GM23338 (cell line): ENCODE measurements around the gene RGMB. TPM values are rescaled to one million over a fixed set of nuclear protein-coding genes. Genes with fewer than 3 reads are reported as not detected.

Source experiments
- ATAC-seq: fragments of 200-7000 bp; cut with Tn5 transposase; 3 replicates; pipeline ENCODE4 v1.9.1; 2020
- DNase-seq: peaks from one replicate; pipeline ENCODE4 v3.0.0-alpha.2; 2015; ENCODE audit warnings: low spot score
- H2AFZ ChIP-seq: fragments of 200-600 bp; sonication (generic); 2 replicates; pipeline ENCODE4 v1.8.0; 2016; ENCODE audit warnings: antibody characterized with exemption, mild to moderate bottlenecking, moderate library complexity
- H3F3A ChIP-seq: fragments of 200-600 bp; sonication (generic); replicated peaks from 2 replicates; pipeline ENCODE4 v1.8.0; 2017; ENCODE audit warnings: antibody characterized with exemption, mixed run types, low read depth
- H3K27ac ChIP-seq: fragments of 200-600 bp; sonication (generic); 2 replicates; pipeline ENCODE4 v1.6.1; 2016; ENCODE audit warnings: low read depth
- H3K27me3 ChIP-seq: fragments of 200-600 bp; sonication (generic); 2 replicates; pipeline ENCODE4 v1.8.0; 2016; ENCODE audit warnings: mild to moderate bottlenecking, mixed run types, moderate library complexity; ENCODE audit not compliant: insufficient read depth
- H3K36me3 ChIP-seq: fragments of 200-600 bp; sonication (generic); 2 replicates; pipeline ENCODE4 v1.8.0; 2016; ENCODE audit warnings: mild to moderate bottlenecking; ENCODE audit not compliant: insufficient read depth
- H3K4me1 ChIP-seq: fragments of 200-600 bp; sonication (generic); 2 replicates; pipeline ENCODE4 v1.8.0; 2016; ENCODE audit warnings: mild to moderate bottlenecking, moderate library complexity; ENCODE audit not compliant: insufficient read depth
- H3K4me2 ChIP-seq: fragments of 200-600 bp; sonication (generic); 2 replicates; pipeline ENCODE4 v1.7.1; 2017; ENCODE audit warnings: mixed run types
- H3K4me3 ChIP-seq: fragments of 200-600 bp; sonication (generic); 2 replicates; pipeline ENCODE4 v1.6.1; 2016; ENCODE audit warnings: mixed run types
- H3K79me2 ChIP-seq: fragments of 200-600 bp; sonication (generic); replicated peaks from 2 replicates; pipeline ENCODE4 v1.8.0; 2017; ENCODE audit warnings: mild to moderate bottlenecking; ENCODE audit not compliant: insufficient read depth
- H3K9me2 ChIP-seq: fragments of 200-600 bp; sonication (generic); 2 replicates; pipeline ENCODE4 v1.8.0; 2017; ENCODE audit not compliant: insufficient read depth
- H4K20me1 ChIP-seq: fragments of 200-600 bp; sonication (generic); replicated peaks from 2 replicates; pipeline ENCODE4 v1.8.0; 2017; ENCODE audit warnings: mild to moderate bottlenecking; ENCODE audit not compliant: insufficient read depth
- H3K27ac Mint-ChIP-seq: 2 replicates; pipeline ENCODE4 v1.8.0; 2020; ENCODE audit warnings: inconsistent platforms, mild to moderate bottlenecking, moderate library complexity, mixed read lengths
- H3K27me3 Mint-ChIP-seq: 3 replicates; pipeline ENCODE4 v1.8.0; 2022; ENCODE audit warnings: low read depth, mild to moderate bottlenecking, moderate library complexity, mixed read lengths, inconsistent platforms; ENCODE audit not compliant: insufficient read depth, poor library complexity
- H3K36me3 Mint-ChIP-seq: 3 replicates; pipeline ENCODE4 v1.8.0; 2021; ENCODE audit warnings: low read depth, mild to moderate bottlenecking, inconsistent platforms, moderate library complexity, mixed read lengths
- H3K4me1 Mint-ChIP-seq: 3 replicates; pipeline ENCODE4 v1.8.0; 2020; ENCODE audit warnings: mild to moderate bottlenecking, inconsistent platforms, mixed read lengths
- H3K4me3 Mint-ChIP-seq: 3 replicates; pipeline ENCODE4 v1.8.0; 2021; ENCODE audit warnings: moderate library complexity, mild to moderate bottlenecking, inconsistent platforms, mixed read lengths
- H3K9me3 Mint-ChIP-seq: 3 replicates; pipeline ENCODE4 v1.8.0; 2020; ENCODE audit warnings: moderate library complexity, mild to moderate bottlenecking, inconsistent platforms, mixed read lengths
- CTCF ChIP-seq, 2 experiments: fragments of 200-600 bp in 1 of 2; sonication (generic) in 1 of 2; conservative IDR thresholded peaks; 2 replicates each; pipeline versions ENCODE4 v1.5.1 to v1.6.1; 2016 to 2017; ENCODE audit warnings: antibody characterized with exemption in 2 of 2, low read depth in 2 of 2, mild to moderate bottlenecking in 2 of 2, moderate library complexity in 1 of 2
- EZH2 ChIP-seq: fragments of 200-600 bp; sonication (generic); IDR thresholded peaks from one replicate; pipeline ENCODE4 v1.8.0; 2017; ENCODE audit warnings: antibody characterized with exemption, mild to moderate bottlenecking, low read depth; ENCODE audit not compliant: unreplicated experiment
- EZH2phosphoT487 ChIP-seq: fragments of 200-600 bp; sonication (generic); IDR thresholded peaks from one replicate; pipeline ENCODE4 v1.8.1; 2018; ENCODE audit warnings: antibody characterized with exemption; ENCODE audit not compliant: unreplicated experiment
- POLR2AphosphoS5 ChIP-seq: IDR thresholded peaks from 2 replicates; pipeline ENCODE4 v1.6.1; 2016; ENCODE audit warnings: antibody characterized with exemption, low read depth
- ZNF331 ChIP-seq: fragments of 250-450 bp; sonication (Bioruptor Pico); IDR thresholded peaks from 2 replicates; pipeline ENCODE4 v1.5.0; 2020; ENCODE audit warnings: low read depth, mild to moderate bottlenecking, moderate library complexity
- ZNF462 ChIP-seq: fragments of 250-450 bp; sonication (Bioruptor Pico); IDR thresholded peaks from 2 replicates; pipeline ENCODE4 v1.5.0; 2020; ENCODE audit warnings: mild to moderate bottlenecking, moderate library complexity
- polyA plus RNA-seq: library from polyadenylated mRNA; unstranded; fragments of >200 nt; fragmentation: Nextera tagmentation; extraction: Ambion mirVana; gene quantifications from 2 replicates; pipeline ENCODE4 v1.2.1, GENCODE V29; 2016
- total RNA-seq: library from RNA; depleted of rRNA; stranded (reverse); fragments of >200 nt; shearing (Covaris generic); gene quantifications from 2 replicates; pipeline ENCODE4 v1.2.3, GENCODE V29; 2014
- TF ChIP-seq, protein P1 (sequence below): IDR thresholded peaks from 2 replicates; pipeline ENCODE4 v1.6.1; 2016; ENCODE audit warnings: antibody characterized with exemption

Gene RGMB
- total and polyA plus RNA-seq, 2 experiments from 2014 or later = 21.7 to 34.3 TPM

DNA sequence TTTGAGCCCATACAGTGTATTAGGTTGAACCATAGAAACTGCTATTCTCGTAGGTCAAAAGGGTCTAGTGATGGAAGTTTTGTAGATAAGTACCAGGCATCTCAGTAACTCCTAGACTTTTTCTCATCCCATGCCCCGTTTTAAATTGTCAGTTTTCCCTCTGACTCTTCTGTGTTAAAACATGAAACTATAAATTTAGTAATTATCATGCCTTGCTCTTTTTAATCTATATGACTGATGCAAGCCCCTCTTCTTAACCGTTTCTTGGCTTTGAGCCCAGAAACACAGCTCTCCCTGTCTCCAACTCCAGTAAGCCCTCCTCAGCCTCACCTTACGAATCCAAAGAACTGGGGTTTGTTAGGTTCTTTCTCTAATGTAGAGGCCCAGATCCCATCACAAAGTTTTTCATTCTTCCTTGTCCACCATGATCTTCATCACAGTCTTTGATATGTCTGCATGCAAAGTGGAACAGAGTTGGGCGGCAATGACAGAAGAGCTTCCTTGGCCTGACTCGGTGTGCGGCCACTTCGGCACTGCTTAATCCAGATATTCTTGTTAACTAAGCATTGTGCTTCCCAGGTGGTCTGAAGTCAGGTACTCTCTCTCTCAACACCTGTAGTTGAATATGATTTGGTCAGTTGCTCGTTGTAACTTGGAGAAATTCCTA lies 21.1 kb downstream of the RGMB start (continued):
- TF ChIP-seq ZNF462 (no peak), POLR2AphosphoS5 (no peak)

DNA sequence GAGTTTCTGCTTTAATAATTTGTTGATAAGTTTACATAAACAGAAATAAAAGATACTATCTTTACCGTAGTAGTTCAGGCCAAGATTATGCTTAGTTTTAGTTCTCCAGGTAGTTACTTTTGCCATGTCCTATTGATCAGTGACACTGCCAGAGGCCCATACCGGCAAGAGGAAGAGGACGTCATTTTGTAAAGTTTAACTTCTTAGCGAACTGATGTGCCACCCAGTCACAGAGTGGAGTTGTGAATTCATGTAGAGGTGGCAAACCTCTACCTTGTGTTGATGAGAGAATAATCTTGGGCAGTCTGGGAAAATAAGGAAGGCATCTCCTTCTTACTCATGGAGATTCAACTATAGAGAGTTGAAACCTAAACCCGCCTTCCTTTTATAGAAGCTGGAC lies 21.8 kb downstream of the RGMB start:
- no peak overlapping the region; the same call in 1 of the 2 replicates for H3K27ac Mint-ChIP-seq
- peaks cover 15% of the 10 kb centered on the region for H3K36me3 Mint-ChIP-seq
- no peak overlapping the region for H3K4me2 ChIP-seq
- no peak overlapping the region for H3K4me3 Mint-ChIP-seq
- no peaks in the 10 kb centered on the region; the same call in 1 of the 2 replicates for H4K20me1 ChIP-seq
- no peaks in the 10 kb centered on the region for H3K36me3 ChIP-seq
- no peaks in the 10 kb centered on the region for H3K9me2 ChIP-seq
- peaks cover 43% of the 10 kb centered on the region for H3K4me1 Mint-ChIP-seq
- H3K27me3 Mint-ChIP-seq = no peaks in the 10 kb centered on the region
- H2AFZ ChIP-seq = no peak overlapping the region
- no peaks in the 10 kb centered on the region for H3F3A ChIP-seq
- peak overlapping the region; percentile 78 for H3K27ac ChIP-seq
- peaks cover 25% of the 10 kb centered on the region for H3K79me2 ChIP-seq
- no peak for DNase-seq
- no peak for ATAC-seq
- no peaks in the 10 kb centered on the region for H3K9me3 Mint-ChIP-seq
- H3K4me1 ChIP-seq = peaks cover 38% of the 10 kb centered on the region
- no peaks in the 10 kb centered on the region for H3K27me3 ChIP-seq
- no peak overlapping the region for H3K4me3 ChIP-seq
- TF ChIP-seq ZNF331 (CRISPR knock-in tag) (no peak), EZH2phosphoT487 (no peak), CTCF (conservative IDR thresholded peaks at IDR 0.05; ENCODE audit: low read depth in 2 of 2) (no peak), EZH2 (no peak)
- TF ChIP-seq, protein P1, sequence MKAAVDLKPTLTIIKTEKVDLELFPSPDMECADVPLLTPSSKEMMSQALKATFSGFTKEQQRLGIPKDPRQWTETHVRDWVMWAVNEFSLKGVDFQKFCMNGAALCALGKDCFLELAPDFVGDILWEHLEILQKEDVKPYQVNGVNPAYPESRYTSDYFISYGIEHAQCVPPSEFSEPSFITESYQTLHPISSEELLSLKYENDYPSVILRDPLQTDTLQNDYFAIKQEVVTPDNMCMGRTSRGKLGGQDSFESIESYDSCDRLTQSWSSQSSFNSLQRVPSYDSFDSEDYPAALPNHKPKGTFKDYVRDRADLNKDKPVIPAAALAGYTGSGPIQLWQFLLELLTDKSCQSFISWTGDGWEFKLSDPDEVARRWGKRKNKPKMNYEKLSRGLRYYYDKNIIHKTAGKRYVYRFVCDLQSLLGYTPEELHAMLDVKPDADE = no peak
